HEK293T (cell line): Measurements from ENCODE around the gene FEM1C.

Source experiments
- CTCF ChIA-PET: fragments of 350-600 bp; formaldehyde crosslinking; extraction: SDS; loops from one replicate; lab custom pipeline; 2021; ENCODE audit warnings: antibody characterized with exemption, inconsistent platforms; lab: Yijun Ruan, JAX
- POLR2A ChIA-PET: fragments of 350-600 bp; formaldehyde crosslinking; extraction: SDS; loops from one replicate; lab custom pipeline; 2020; ENCODE audit warnings: antibody characterized with exemption, inconsistent platforms; lab: Yijun Ruan, JAX
- DNase-seq: peaks from one replicate; pipeline ENCODE4 v3.0.0; 2012; ENCODE audit warnings: mixed read lengths; ENCODE audit errors: extremely low spot score
- ARNT ChIP-seq: fragments of 450-650 bp; IDR thresholded peaks from 2 replicates; pipeline ENCODE4 v1.6.1; 2017; ENCODE audit warnings: mild to moderate bottlenecking
- BHLHE40 ChIP-seq: fragments of 450-650 bp; IDR thresholded peaks from 2 replicates; pipeline ENCODE4 v1.6.1; 2016; ENCODE audit warnings: mild to moderate bottlenecking, moderate library complexity, borderline replicate concordance
- CTBP1 ChIP-seq: fragments of 450-650 bp; IDR thresholded peaks from 2 replicates; pipeline ENCODE4 v1.6.1; 2016; ENCODE audit warnings: borderline replicate concordance
- ELF4 ChIP-seq: fragments of 450-650 bp; IDR thresholded peaks from 2 replicates; pipeline ENCODE4 v1.6.1; 2017; ENCODE audit warnings: antibody characterized with exemption
- FOXA1 ChIP-seq: fragments of 450-650 bp; IDR thresholded peaks from 2 replicates; pipeline ENCODE4 v1.6.1; 2016; ENCODE audit warnings: mild to moderate bottlenecking
- FOXK2 ChIP-seq: fragments of 450-650 bp; IDR thresholded peaks from 2 replicates; pipeline ENCODE4 v1.6.1; 2016; ENCODE audit warnings: mild to moderate bottlenecking
- FOXM1 ChIP-seq: fragments of 450-650 bp; IDR thresholded peaks from 2 replicates; pipeline ENCODE4 v1.6.1; 2017; ENCODE audit warnings: mild to moderate bottlenecking, borderline replicate concordance
- HDGF ChIP-seq: fragments of 450-650 bp; IDR thresholded peaks from 2 replicates; pipeline ENCODE4 v1.6.1; 2017; ENCODE audit warnings: antibody characterized with exemption, borderline replicate concordance
- L3MBTL2 ChIP-seq: fragments of 450-650 bp; conservative IDR thresholded peaks from 2 replicates; pipeline ENCODE4 v1.6.1; 2016; ENCODE audit warnings: mild to moderate bottlenecking
- LEF1 ChIP-seq: fragments of 450-650 bp; IDR thresholded peaks from 2 replicates; pipeline ENCODE4 v1.6.1; 2017; ENCODE audit warnings: mild to moderate bottlenecking, borderline replicate concordance
- NFRKB ChIP-seq: fragments of 450-650 bp; IDR thresholded peaks from 2 replicates; pipeline ENCODE4 v1.6.1; 2016; ENCODE audit warnings: mild to moderate bottlenecking, moderate library complexity
- PKNOX1 ChIP-seq: fragments of 450-650 bp; IDR thresholded peaks from 2 replicates; pipeline ENCODE4 v1.6.1; 2016
- SP1 ChIP-seq: fragments of 450-650 bp; IDR thresholded peaks from 2 replicates; pipeline ENCODE4 v1.6.1; 2017
- SUZ12 ChIP-seq: fragments of 450-650 bp; IDR thresholded peaks from 2 replicates; pipeline ENCODE4 v1.6.1; 2016; ENCODE audit warnings: mild to moderate bottlenecking
- TARDBP ChIP-seq: fragments of 450-650 bp; IDR thresholded peaks from 2 replicates; pipeline ENCODE4 v1.6.1; 2016
- ZNF384 ChIP-seq: fragments of 450-650 bp; IDR thresholded peaks from 2 replicates; pipeline ENCODE4 v1.6.1; 2016

The FEM1C gene

GRCh38 chr5:115489733-115490132, 54.8 kb downstream of the FEM1C start:
- POLR2A ChIA-PET: no interaction called here
- DNase-seq: no peak
- TF ChIP-seq FOXK2: no peak
- TF ChIP-seq ARNT: no peak
- no peak for TF ChIP-seq FOXA1
- TF ChIP-seq SUZ12: no peak
- no peak for TF ChIP-seq NFRKB
- no peak for TF ChIP-seq ZNF384
- TF ChIP-seq BHLHE40: no peak
- no peak for TF ChIP-seq PKNOX1
- TF ChIP-seq CTBP1: no peak
- CTCF ChIA-PET: no interaction called here

- ChIA-PET POLR2A (no interaction called here), CTCF (no interaction called here)
- DNase-seq: no peak
- TF ChIP-seq ZNF384 (no peak), ARNT (no peak)
Measured at GRCh38 chr5:115487756-115488155, 56.8 kb downstream of the FEM1C start.

- TF ChIP-seq SP1 (no peak), LEF1 (no peak), CTBP1 (no peak), FOXM1 (no peak), PKNOX1 (no peak), BHLHE40 (no peak), L3MBTL2 (no peak), NFRKB (no peak), ZNF384 (no peak), HDGF (no peak), ELF4 (no peak), FOXA1 (no peak), FOXK2 (no peak), ARNT (no peak), SUZ12 (no peak)
- DNase-seq: no peak
- CTCF ChIA-PET: no interaction called here
Measured at GRCh38 chr5:115487168-115487567, 57.4 kb downstream of the FEM1C start.

GRCh38 chr5:115486728-115487127, 57.8 kb downstream of the FEM1C start:
- TF ChIP-seq LEF1: no peak
- no peak for TF ChIP-seq CTBP1
- TF ChIP-seq FOXA1: no peak
- no peak for TF ChIP-seq HDGF
- ChIA-PET CTCF (no interaction called here), POLR2A (no interaction called here)
- no peak for DNase-seq

More at GRCh38 chr5:115487168-115487567, 57.4 kb downstream of the FEM1C start:
- POLR2A ChIA-PET: no interaction called here

- POLR2A ChIA-PET: no interaction called here
- no peak for DNase-seq
- CTCF ChIA-PET: no interaction called here
- TF ChIP-seq PKNOX1: no peak
- TF ChIP-seq HDGF: no peak
- TF ChIP-seq LEF1: no peak
- no peak for TF ChIP-seq SP1
- no peak for TF ChIP-seq BHLHE40
- TF ChIP-seq TARDBP: no peak
- TF ChIP-seq NFRKB: no peak
- no peak for TF ChIP-seq ARNT
- TF ChIP-seq L3MBTL2: no peak
- no peak for TF ChIP-seq CTBP1
- no peak for TF ChIP-seq ZNF384
- TF ChIP-seq SUZ12: no peak
- no peak for TF ChIP-seq FOXA1
- no peak for TF ChIP-seq FOXK2
- TF ChIP-seq FOXM1: no peak
- TF ChIP-seq ELF4: no peak
Measured at GRCh38 chr5:115484368-115484767, 60.2 kb downstream of the FEM1C start.

GRCh38 chr5:115480900-115481299, 63.7 kb downstream of the FEM1C start:
- TF ChIP-seq BHLHE40 (no peak), TARDBP (no peak), NFRKB (no peak), SP1 (no peak), HDGF (no peak), CTBP1 (no peak), ZNF384 (no peak), L3MBTL2 (no peak), PKNOX1 (no peak), ELF4 (no peak), ARNT (no peak), LEF1 (no peak), FOXK2 (no peak), SUZ12 (no peak), FOXA1 (no peak), FOXM1 (no peak)
- CTCF ChIA-PET: no interaction called here
- no peak for DNase-seq
- POLR2A ChIA-PET: interaction anchor here (0.7 kb wide), 1 partner anchor 10 kb away, joined by 3 read pairs; no protein-coding TSS in a partner anchor
